Measurements from ENCODE around the gene TNFRSF4. TPM values are rescaled to one million over a fixed set of nuclear protein-coding genes. Genes with fewer than 3 reads are reported as not detected.

TNFRSF4 gene
- total and polyA plus RNA-seq, 9 of the 15 experiments (the other 6 are each of a cell fraction or from before 2014, with no cell fraction given) = 0.07 to 0.44 (median 0.19) TPM; not detected in 5

GRCh38 chr1:1232796-1233566 is 19.0 kb upstream of the TNFRSF4 start (continued):
- TF ChIP-seq ZBTB26 (CRISPR knock-in tag; IDR thresholded peaks at IDR 0.05) = no peak
- TF ChIP-seq ZSCAN29 (IDR thresholded peaks at IDR 0.05) = no peak
- TF ChIP-seq ZBTB8A (IDR thresholded peaks at IDR 0.05; ENCODE audit: partially characterized antibody) = no peak
- no peak for TF ChIP-seq ZBTB2 (IDR thresholded peaks at IDR 0.05)
- TF ChIP-seq NFRKB (IDR thresholded peaks at IDR 0.05; ENCODE audit: low read depth) = no peak
- 0 out of 2 replicates have a peak, but pooled peaks have one; percentile 23 for TF ChIP-seq GTF2A2 (tag; IDR thresholded peaks at IDR 0.05)
- TF ChIP-seq POLR2H (tag; IDR thresholded peaks at IDR 0.05; ENCODE audit: low read depth) = no peak
- TF ChIP-seq REST (IDR thresholded peaks at IDR 0.05; ENCODE audit: borderline replicate concordance) = no peak
- no peak for TF ChIP-seq REST (CRISPR knock-in tag; IDR thresholded peaks at IDR 0.05; ENCODE audit: low read depth)
- no peak for TF ChIP-seq HCFC1 (IDR thresholded peaks at IDR 0.05; ENCODE audit: low read depth, low read length)
- no peak for TF ChIP-seq BRCA1 (IDR thresholded peaks at IDR 0.05)
- no peak for TF ChIP-seq BRCA1 (CRISPR knock-in tag; IDR thresholded peaks at IDR 0.05)
- no peak for TF ChIP-seq ZNF316 (IDR thresholded peaks at IDR 0.05)
- no peak for TF ChIP-seq SREBF1 (IDR thresholded peaks at IDR 0.05; ENCODE audit: borderline replicate concordance, low read depth, low read length)
- TF ChIP-seq KLF10 (CRISPR knock-in tag; IDR thresholded peaks at IDR 0.05) = no peak
- no peak for TF ChIP-seq SRSF9 (IDR thresholded peaks at IDR 0.05; ENCODE audit: borderline replicate concordance, low read depth, low read length)
- no peak for TF ChIP-seq FUS (optimal IDR thresholded peaks at IDR 0.05; ENCODE audit: low read depth, low read length)
- TF ChIP-seq DPF2 (IDR thresholded peaks at IDR 0.05) = no peak
- no peak for TF ChIP-seq ZNF644 (tag; IDR thresholded peaks at IDR 0.05; ENCODE audit: low read depth)

Data from K562 (cell line).